PC-9 (cell line): Measurements from ENCODE around the gene PTPN13.

Experiments used
- CTCF ChIP-seq: fragments of 200-600 bp; sonication (generic); conservative IDR thresholded peaks from 2 replicates; pipeline ENCODE4 v1.6.1; 2017; ENCODE audit warnings: mixed run types, antibody characterized with exemption, mild to moderate bottlenecking, moderate library complexity
- EZH2 ChIP-seq: fragments of 200-600 bp; sonication (generic); IDR thresholded peaks from 2 replicates; pipeline ENCODE4 v1.8.0; 2017; ENCODE audit warnings: antibody characterized with exemption, low read depth

- TF ChIP-seq CTCF (no peak), EZH2 (no peak)
These were observed 33.7 kb upstream of the PTPN13 start for GRCh38 chr4:86560447-86560846.
